Activated CD4-positive, CD25-positive, alpha-beta regulatory T cell treated with anti-CD3 and anti-CD28 coated beads, Interleukin-2, amount 50 U/mL, for 72 hours (primary cell): ENCODE data around the gene SUGCT.

Experiments used
- DNase-seq: peaks from one replicate; pipeline ENCODE4 v3.0.0; 2021

SUGCT gene

DNA sequence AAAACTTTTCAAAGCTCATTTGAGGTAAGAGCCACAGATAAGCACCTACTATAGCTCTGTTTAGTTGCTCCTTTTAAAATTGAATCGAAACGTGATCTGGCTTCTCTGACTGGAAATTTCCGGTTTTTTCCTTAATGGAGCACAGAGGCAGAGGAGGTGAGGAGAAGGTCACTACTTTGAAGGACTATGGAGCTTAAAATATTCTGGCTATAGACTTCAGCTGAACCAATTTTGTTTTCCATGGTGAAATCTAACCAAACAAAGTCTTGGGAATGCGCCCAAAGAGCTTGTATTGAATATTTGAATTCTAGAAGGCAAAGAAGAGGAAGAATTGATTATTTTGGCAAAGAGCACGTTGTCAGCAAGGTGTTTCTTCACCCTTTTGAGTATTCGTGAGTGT is 711.1 kb downstream of the SUGCT start:
- no peak for DNase-seq

DNA sequence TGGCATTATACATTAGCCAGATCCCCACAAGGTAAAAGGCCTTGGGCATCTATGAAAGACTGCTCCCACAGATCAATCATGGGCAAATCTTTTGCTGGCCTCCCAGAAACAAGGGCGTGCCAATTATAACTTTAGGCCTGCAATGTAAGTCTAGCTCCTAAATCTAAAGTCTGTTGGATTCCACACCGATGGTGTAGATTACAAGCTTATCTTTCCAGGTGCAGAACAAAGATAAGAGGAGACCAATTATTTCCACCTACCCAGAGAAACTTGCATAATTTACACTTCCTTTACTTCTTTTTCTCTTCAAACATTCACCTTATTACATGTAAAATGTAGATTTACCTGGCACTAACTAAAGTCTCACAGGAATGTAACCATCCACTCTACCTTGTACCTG is 713.1 kb downstream of the SUGCT start:
- no peak for DNase-seq

DNA sequence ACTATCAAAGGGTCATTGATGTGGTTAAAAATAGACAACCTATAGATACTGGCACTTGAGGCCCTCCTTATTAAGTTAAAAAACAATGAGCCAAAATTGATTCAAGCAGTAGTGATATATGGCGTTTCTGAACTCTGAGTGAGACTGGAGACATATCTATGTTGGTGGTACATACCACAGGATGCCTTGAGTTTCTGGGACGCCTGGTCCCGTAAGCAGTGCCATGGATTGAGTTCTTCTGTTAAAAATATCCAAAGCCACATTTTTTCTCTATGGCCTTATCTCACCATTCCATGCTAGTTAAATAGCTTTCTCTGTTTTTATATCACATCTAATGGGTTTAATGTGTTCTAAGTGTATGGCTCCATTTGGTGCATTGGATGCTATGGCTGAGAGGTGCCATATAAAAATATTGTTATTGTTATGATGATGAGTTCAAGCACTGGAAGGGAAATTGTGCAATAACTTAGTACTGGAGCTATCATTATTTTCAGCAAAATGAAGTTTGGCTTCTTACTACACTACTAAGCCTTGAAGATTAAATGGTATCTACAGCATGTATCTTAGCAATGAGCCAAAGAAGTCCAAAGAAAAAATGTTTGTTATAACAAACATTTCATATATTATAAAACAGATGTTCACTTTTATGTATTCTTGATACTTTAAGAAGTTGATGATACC is 713.9 kb downstream of the SUGCT start:
- DNase-seq: no peak

DNA sequence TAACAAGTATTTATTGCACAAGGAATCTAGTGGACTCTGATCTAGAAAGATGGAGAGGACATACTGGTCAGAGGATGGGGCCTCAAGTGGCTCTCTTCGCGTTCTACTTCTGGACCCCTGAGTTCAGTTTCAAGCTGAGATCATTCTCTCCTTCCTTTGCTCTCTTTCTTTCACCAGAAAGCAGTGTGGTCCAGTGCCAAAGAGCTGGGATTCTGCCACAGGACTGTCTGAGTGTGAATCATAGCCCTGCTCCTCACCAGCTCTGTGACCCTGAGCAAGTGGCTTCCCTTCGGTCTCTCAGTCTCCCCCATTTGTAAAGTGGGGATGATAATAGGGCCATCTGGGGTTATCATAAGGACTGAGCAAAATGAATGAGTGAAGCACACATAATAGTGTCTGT is 715.2 kb downstream of the SUGCT start:
- no peak for DNase-seq

DNA sequence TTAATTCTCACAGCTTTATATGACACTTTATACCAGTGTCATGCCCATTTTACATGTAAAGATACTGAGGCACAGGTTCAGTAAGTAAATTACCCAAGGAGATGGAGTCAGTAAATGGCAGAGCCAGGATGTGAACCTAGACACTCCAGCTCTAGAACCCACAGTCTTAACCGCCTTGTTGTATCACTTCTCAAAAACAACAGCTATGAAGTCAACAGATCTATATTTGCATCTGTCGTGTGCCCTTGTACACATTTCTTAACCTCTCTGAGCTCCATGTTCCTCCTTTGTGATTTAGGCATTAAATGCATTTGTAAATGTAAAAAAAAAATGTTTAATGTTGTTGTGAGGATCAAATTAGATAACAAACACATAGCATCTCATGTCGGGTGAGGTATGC is 716.2 kb downstream of the SUGCT start:
- no peak for DNase-seq

DNA sequence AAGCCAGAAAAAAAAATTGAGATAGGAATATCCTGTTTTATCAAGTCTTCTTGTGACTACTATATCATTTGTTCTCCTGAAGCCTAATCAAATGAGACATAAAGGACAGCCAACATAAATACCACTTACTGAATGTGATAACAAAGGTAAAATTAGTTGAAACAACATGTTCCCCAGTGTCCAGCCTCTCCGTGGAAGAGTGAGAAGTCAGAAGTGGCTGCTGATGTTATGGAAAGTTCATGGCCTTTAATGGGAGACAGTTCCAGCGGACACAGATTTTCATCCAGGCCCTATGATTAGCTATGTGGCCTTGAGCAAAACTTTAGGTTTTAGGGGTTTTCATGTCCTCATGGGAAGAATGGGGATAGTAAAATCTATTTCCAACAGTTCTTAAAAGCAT is 724.3 kb downstream of the SUGCT start:
- DNase-seq: no peak

DNA sequence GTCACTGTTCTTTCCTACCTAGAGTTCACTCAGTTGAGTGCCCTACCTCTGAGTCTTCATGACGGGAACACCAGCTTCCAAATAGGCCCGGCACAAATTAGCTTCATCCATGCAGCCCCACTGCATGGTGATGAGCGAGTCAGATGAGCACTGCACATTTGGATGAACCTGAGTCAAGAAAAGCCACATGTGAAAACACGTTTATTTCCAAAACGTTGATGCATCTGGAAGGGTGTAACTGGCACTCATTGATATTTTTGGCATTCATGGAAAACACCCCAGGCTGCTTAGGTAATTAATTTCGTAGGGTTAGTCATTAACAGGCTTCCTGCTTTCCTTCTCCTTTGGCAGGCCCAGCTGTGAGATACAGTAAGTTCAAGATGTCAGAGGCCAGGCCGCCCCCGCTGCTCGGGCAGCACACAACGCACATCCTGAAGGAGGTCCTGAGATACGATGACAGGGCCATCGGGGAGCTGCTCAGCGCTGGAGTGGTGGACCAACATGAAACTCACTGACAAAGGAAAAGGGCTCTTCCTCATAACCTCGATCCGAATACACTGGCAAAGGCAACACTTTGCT is 725.2 kb downstream of the SUGCT start:
- no peak for DNase-seq

DNA sequence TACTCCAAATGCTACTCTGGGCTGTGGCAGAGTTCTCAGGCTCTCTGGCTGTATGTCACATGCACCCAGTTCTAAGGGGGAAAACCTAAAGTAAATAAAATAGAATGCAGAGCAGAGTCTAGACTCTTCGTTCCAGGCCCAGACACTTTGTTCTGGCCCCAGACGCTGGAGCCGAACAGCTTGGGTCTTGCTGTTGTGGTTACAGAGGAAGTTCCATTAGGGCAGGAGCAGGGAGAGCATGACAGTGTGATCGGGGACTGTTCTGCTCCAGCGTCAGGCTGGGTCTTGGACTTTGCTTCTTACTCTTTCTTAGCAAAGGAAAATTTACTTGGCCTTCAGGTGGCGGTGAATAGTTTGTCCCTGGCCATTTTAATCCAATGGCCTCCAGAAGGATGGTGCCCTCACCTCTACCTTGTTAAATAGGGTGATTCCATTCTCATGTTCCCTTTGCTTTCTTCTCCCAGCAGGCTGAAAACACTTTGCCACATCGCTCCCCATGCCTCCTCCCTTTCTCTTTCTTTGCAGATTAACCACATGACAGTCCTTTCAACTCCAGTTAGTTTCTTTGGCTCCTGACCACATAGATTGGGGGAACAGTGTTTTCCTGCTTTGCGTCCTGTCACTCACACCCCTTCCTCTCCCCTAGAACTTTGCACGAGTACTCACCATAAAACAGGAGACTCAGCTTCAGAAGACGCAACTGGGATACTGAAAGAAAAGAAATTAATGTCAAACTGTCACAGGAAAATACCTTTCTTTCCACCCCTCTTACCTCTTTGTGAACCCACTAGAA is 730.8 kb downstream of the SUGCT start:
- no peak for DNase-seq

DNA sequence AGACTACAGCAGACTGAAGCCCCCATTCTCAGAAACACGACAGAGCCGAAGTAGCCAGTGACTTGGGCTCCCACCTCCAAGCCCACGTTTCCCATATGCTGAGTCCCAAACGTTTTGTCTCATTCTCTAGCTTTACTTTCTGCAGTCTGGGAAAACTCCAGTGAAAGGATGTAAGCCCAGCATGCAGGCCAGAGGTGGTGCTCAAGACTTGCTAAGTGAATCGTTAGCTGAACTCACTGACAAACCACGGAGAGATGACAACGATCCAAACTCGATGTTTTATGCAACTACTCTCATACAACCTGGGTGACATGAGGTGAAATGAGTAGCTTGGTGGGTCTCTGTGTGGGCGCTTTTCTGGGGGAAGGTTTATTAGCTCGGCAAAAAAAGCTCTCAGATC is 731.8 kb downstream of the SUGCT start:
- DNase-seq: no peak

DNA sequence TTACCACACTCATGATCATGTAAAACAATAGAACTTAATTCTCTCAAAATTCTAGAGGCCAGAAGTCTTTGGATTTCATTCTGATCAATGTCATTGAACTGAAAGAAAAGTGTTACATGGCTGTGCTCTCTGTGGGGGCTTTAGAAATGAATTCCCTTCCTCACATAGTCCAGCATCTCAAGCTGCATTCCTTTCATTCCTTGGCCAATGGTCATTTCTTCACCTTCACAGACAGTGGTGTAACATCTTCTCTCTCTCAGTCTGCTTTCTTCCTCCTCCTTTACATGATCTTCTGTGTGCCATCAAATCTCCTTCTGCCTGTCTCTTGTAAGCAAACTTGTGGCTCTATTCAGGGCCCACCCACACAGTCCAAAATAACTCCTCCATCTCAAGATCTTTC is 735.3 kb downstream of the SUGCT start:
- DNase-seq: no peak

DNA sequence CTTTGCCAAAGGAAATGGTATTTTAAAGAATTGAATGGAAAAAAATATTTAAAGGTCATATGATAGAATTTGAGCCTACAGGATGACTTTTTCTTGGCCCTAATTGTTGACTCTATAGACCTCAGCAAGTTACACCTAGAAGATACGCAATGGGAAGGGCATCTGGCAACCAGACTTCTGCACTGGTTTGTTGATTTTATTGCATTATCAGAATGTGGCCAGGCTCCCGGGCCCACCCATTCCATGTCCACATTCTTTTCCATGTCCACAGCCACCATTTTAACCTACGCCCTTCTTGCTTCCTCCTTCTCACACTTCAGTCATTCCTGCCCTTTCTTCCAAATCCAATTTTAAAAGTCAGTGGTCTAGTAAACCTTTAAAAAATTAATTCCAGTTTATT is 738.4 kb downstream of the SUGCT start:
- DNase-seq: no peak

DNA sequence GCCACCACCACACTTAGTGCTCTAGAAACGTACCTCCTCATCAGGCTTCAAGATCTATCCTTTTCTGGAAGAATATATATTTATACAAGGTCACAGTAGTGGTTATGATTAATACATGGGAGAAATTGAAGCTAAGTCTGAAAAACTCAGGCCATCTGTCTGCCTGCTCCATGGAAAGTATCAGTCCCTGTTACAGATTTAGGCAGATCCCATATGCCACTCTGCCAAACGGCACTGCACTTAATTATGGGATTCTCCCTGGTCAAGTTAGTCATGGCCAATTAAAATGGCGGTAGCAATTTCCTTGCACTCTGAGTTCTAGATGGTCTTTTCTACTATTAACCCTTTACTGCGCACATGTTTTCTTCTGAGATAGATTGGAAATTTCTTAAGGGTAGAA is 740.0 kb downstream of the SUGCT start:
- DNase-seq: no peak

DNA sequence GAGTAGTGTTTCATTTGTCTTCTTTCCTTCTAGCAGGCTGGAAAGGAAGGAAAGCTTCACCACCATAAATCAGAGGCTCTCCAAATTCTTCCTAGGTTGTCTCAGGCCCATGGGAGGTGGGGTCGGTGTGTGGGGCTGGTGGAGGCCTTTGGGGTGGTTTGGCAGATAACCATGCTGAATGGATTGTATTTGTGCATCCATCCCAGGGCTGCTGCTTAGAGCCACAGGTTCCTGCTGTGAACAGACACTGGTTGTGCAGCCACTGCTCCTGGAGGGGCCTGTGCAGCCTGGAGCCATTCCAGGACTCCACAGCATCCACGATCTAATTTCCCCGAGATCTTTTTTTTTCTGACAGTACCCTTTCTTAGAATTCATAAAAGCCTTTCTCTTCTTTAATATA is 741.8 kb downstream of the SUGCT start:
- no peak for DNase-seq

DNA sequence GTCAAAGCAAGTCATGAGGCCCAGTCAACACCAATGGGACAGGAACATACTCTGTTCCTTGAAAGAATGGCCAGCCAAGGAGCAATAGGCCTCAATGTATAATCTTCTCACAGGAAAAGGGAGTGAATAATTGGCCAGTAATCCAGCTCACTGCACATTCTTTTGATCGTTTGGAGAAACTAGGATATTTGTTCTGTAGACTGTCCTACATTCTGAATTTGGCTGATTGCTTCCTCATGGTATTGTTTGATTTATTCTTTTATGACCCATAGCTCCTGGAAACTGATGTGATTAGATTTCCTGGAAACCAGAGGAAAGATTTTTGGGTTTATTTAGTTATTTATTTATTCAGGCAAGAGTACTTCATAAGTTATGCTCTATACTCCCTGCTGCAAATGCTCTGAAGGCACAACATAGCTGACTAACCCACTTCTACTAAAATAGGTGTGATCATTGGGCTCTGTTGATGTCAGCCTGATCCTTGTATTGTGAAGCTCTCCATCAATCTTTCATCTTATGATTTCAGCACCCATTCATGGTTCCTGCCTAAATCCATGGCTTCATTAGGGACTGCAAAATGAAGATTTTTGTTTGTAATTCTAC is 745.2 kb downstream of the SUGCT start:
- DNase-seq: no peak

DNA sequence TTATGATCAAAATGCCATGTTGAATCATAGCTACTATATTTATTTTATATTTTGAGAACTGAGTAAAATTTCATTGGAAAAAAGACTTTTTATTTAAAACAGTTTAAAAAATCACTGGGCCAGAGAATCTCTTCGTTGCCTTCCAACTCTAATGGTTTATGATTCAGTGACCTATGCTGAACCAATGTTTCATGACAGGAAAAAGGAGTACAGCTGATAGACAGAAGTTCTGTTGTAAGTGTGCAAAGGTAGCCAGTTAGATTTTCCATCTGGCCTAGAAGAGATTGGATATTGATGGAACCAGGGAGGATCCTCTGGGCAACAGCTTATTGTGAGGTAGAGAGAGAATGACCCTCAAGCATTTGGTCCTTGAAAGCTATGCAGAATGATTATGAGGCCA is 745.8 kb downstream of the SUGCT start:
- DNase-seq: no peak

DNA sequence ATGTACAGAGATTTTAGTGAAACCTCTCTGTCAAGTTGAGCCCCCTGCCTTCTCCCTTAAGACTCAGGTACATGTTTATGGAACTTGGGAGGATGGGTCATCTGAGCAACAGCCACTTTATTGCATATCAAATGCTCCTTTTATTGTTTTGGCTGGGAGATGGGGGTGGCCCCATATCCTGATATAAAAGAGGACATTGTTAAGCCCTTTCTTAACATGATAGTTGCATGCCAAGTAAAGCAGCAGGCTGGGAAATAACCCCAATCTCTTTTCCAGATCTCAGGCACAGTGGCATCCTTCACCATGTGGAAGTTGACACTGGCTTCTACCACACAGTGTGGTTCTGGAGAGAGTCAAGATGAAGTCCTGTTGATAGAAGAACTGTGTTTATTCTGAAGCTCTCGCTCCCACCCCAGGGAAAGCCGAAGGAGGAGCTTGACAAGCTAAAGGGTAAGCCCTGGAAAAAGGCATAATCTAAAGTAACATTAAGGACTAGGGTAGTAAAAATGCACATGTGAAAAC is 746.7 kb downstream of the SUGCT start:
- no peak for DNase-seq

DNA sequence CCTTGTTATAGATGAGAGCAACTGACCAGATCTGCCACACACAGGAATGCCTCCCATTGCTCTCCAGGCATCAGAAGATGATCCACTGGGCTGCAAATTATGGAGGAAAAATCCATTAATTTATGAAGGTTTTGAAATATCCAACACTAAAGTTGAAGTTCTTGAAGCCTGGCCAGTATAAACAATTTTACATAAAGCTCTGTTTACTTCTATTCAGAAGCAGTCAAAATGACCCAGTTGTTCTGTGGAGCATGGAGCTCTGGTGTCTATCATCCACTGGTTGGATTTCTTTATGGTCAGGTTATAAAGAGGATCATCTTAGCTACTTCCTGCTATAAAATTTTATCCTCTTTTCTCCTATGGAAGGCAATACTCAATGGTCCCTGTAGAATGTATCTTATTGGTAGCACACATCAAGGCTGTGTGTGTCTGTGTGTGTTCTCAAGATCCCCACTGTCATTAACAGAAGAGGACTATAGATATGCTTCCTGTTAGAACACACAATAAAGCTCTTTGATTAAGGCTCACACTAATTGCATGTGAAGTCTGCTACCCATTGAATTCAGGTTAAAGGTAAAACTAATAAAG is 747.4 kb downstream of the SUGCT start:
- DNase-seq: no peak

DNA sequence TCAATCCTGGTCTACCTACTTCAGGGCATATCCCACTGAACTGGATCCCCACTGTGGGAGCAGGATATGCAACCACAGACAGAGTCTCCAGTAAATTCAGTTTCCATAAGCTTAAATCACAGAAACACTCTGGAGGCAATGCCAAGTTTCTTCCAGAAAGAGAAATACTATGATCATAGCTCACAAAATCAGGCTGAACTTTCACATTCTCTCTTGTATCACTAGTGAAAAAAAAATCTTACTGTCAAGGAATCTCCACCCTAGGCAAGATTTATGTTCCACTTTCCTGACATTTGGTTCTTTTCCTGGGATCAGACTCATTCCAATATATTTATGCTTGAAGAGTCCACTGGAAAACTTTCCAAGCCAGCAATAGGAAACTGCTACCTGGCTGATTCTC is 749.0 kb downstream of the SUGCT start:
- no peak for DNase-seq

DNA sequence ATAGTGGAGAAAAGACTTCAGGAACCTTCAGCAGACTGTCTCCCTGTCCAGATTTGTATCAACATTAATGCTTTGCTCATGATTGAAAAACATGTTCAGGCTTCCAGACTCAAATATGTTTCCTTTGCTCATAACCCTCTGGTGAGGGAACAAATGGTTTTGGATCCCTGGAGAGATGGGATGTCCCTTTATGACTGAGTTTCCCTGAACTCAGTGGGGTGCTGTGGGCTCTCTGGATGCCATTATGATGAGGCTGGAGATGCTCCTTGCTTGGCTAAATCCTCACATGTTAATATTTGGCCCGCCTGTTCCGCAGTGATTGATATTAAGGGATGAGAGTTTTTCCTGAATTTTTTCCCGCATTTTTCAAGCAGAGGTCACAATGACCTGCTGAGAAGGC is 749.4 kb downstream of the SUGCT start:
- no peak for DNase-seq

DNA sequence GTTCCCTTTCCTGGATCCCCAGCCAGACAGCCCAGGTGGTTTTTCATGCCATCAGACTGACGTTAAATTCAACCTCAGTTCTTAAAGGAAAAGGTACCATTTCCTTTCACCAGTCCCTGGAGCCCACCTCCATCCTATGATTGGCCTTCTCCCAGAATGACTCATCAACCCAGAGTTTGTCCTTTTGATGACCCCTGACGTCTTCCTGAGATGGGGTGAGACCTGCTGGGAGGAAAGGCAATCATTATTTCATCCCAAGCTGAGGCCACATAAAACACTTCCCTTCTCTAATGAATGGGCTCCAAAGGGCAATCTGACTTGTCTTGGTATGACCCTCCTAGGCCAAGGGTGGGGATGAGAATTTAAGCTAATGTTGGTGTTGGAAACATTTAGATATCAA is 750.7 kb downstream of the SUGCT start:
- no peak for DNase-seq

DNA sequence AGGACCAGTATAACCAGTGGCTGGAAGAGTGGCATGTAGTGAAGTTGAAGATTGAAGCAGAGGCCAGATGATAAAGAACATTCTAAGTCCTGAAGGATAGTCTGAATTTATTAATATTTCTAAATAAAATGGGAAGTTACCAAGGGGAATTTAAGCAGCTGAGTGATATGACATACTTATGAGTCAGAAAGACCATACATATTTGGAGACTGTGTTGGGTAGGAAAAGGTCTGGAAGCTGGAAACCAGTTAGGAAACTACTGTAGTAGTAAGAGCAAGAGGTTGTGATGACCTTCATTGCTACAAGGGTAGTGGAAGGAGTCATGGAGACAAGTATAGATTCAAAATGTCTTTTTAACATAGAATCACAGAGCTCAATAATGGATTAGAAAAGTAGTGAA is 752.3 kb downstream of the SUGCT start:
- no peak for DNase-seq

DNA sequence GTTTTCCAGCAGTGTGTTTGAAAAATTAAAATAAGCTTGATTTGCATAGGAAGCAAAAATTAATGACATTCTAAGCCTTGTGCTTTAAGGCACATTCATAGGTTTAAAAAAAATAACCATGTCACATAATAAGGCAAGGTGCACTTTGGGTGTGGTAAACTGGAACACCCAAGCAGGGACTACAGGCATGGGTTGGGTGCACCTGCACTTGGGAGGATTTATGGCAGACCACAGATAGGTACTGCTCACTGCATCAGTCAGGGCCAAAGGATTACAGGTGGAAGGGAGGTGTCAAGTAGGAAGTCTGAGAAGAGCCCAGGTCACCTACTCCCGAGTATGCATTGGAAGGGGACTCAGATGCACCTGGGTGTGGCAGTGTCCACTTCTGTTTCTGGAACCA is 753.7 kb downstream of the SUGCT start:
- DNase-seq: no peak

DNA sequence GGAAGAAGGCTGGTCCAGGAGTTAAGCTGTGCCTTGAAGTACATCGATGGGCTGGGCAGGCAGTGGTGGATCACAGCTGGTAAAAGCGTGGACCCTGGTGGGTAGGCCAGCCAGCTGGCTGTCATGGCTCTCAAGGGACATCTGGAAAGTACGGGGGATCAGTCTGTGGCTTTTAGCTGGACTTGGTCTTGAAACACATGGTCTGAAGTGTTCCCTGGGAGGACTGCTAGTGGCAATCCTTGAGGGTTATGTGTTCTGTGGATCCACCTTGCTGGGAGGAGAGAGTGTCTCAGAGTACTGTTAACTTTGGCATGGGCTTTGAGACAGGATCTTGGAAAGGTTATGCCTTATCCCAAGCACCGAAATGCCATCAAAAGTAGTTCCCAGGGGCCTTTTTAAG is 754.3 kb downstream of the SUGCT start:
- no peak for DNase-seq
